Skeletal muscle cell (primary cell): Measurements from ENCODE around the gene RASSF4.

Experiments used
- DNase-seq: peaks from one replicate; pipeline ENCODE4 v3.0.0-alpha.2; 2010; ENCODE audit warnings: low read depth
- H3K4me3 ChIP-seq: 2 replicates; pipeline ENCODE4 v1.5.1; 2011; ENCODE audit warnings: low read depth, mild to moderate bottlenecking, control low read depth, low read length, moderate library complexity

RASSF4 gene

GRCh38 chr10:44926751-44927351 lies 32.8 kb upstream of the RASSF4 start:
- DNase-seq, result no peak
- no peak overlapping the region for H3K4me3 ChIP-seq

DNA sequence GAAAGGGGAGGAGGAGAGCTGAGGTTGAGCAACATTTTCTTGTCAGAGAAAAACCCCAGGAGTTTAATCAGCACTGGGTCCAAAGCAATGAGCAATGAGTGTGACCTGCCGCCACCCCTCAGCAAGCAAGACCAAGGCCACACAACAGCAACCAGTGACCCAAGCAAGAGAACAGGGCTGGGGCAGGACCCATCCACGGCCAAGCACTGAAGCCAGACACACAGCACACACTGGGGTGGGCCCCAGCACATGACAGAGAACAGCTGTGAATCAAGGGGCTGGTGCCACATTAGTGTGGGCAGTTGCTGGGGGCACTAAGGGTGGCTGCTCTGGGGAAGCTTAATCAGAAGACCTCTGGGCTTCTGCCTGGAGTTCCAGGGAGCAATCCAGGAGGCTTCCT lies 32.2 kb upstream of the RASSF4 start:
- no peak overlapping the region for H3K4me3 ChIP-seq
- no peak for DNase-seq

GRCh38 chr10:44928462-44928861 lies 31.1 kb upstream of the RASSF4 start:
- H3K4me3 ChIP-seq, result no peak overlapping the region
- no peak for DNase-seq

GRCh38 chr10:44929356-44930255 lies 30.0 kb upstream of the RASSF4 start:
- H3K4me3 ChIP-seq, result no peak overlapping the region
- DNase-seq, result no peak

DNA sequence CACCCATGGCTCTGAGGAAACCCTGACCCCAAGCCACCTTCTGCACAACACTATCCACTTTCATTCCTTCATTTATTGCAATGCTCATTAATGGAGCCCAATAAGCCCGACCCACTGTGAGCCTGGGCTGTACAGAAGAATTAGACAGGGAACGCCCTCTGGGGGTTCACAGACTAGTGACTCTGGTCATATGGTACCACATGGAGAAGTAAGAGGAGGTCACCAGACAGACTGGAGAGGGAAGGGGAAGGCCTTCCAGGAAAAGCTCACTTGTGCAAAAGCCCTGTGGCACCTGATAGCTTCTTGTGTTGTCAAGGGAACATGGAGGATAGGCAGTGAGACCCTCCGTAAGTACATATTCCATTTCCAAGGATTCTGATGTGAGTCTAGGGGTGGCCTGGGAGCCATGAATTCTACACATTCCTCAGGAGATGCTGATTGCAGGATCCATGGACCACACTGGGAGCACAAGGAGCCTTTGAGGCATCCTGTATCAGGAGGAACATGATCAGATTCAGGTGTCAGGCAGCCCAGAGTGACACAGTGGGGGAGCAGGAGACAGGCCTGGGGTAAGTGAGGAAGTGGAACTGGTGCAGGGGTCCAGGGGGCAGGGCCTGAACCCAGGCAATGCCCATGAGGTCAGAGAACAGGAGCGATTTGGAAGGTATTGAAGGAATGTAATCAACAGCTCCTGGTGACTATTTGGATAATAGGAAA lies 28.5 kb upstream of the RASSF4 start:
- no peak overlapping the region for H3K4me3 ChIP-seq
- no peak for DNase-seq

GRCh38 chr10:44931621-44932516 lies 27.7 kb upstream of the RASSF4 start:
- no peak for DNase-seq
- H3K4me3 ChIP-seq, result no peak overlapping the region

DNA sequence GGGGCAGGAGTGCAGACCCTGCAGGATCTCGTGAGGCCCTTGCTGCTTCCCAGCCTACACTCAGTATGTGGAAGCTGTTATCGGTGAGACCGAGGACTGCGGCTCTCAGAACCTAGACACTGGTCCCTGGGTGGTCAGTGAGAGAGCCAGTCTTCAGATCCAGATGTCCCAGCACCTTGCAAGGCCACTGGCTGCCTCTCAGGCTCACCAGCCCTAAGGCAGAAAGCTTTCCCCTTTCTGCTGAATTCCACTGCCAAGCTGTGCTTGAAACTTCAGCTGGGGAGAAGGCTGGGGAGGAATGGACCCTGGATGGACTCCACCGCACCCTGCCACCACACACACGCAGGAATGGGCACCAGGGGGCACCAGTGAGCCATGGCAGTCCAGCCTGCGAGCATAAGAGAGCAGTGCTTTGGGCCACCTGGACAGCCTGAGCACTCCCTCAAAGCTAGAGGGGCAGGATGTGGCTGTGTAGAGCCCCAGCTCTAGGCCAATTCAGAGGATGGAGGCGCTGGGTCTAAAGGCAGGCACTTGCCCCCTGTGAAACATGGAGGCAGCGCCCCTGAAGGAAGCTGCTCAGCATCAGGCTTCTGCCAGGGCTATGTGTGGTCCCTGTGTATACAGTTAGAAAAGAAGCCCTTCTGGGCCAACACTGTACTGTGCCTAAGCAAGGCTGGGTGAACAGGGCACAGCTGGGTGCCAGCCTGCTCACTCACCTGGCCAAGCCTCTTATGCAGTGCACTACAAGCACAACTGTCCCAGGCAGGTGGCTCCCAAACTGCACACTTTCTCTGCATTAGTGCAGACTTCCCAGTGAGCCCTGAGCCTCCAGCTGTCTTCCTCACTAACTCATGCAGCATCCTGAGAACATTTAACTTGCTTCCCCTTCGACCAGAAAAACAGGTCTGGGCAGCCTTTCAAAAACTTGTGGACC lies 26.8 kb upstream of the RASSF4 start:
- DNase-seq, result no peak

GRCh38 chr10:44933451-44934321 lies 25.9 kb upstream of the RASSF4 start:
- DNase-seq, result no peak
- H3K4me3 ChIP-seq, result no peak overlapping the region

More for the DNA sequence above, 26.8 kb upstream of the RASSF4 start:
- H3K4me3 ChIP-seq, result no peak overlapping the region

DNA sequence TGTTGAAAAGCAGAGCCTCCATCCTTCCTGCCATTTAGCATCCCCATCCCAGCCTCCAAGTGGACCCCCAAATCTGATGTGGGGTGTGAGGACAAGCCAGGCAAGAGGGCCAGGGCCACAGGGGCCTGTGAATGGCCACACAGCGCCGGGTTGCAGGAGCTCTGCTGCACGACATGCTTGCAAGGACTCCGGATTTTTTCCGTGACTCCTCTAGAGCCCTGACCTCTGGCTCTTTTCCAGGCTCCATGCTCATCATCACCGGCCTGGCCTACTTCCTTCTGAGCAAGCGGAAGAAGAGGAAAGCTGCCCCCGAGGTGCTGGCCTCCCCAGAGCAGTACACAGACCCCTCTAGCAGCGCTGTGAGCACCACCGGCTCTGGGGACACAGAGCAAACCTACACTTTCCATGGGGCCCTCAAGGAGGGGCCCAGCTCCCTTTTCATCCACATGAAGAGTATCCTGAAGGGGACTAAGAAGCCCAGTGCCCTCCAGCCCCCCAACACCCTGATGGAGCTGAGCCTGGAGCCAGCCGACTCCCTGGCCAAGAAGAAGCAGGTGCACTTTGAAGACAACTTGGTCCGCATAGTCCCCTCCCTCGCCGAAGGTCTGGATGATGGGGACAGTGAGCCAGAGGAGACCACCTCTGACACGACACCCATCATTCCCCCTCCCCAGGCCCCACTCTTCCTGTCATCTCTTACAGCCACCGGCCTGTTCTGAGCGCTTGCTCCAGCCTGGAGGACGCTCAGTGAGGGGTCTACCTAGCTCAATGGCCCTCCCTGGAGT lies 25.0 kb upstream of the RASSF4 start:
- H3K4me3 ChIP-seq, result no peak overlapping the region
- no peak for DNase-seq

GRCh38 chr10:44935201-44935965 lies 24.2 kb upstream of the RASSF4 start:
- H3K4me3 ChIP-seq, result no peak overlapping the region

DNA sequence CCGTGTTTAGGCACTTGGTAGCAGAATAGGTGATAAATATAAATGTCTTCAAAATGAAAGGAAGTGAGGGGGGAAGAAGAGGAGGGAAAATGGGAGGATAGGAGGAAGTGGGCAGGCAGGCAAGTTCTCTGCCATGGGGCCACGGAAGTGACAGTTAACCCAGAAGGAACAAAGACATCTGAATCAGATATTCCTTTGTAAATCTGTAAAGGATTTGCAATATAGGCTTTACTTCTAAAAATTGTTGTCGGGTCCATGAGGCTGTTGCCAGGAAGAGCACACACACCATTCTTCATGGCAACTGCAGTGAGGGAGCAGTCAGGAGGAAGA lies 23.7 kb upstream of the RASSF4 start:
- no peak for DNase-seq
- no peak overlapping the region for H3K4me3 ChIP-seq

More at GRCh38 chr10:44935201-44935965, 24.2 kb upstream of the RASSF4 start:
- peak; percentile 65 for DNase-seq

GRCh38 chr10:44936314-44936975 lies 23.2 kb upstream of the RASSF4 start:
- DNase-seq, result no peak
- no peak overlapping the region for H3K4me3 ChIP-seq

DNA sequence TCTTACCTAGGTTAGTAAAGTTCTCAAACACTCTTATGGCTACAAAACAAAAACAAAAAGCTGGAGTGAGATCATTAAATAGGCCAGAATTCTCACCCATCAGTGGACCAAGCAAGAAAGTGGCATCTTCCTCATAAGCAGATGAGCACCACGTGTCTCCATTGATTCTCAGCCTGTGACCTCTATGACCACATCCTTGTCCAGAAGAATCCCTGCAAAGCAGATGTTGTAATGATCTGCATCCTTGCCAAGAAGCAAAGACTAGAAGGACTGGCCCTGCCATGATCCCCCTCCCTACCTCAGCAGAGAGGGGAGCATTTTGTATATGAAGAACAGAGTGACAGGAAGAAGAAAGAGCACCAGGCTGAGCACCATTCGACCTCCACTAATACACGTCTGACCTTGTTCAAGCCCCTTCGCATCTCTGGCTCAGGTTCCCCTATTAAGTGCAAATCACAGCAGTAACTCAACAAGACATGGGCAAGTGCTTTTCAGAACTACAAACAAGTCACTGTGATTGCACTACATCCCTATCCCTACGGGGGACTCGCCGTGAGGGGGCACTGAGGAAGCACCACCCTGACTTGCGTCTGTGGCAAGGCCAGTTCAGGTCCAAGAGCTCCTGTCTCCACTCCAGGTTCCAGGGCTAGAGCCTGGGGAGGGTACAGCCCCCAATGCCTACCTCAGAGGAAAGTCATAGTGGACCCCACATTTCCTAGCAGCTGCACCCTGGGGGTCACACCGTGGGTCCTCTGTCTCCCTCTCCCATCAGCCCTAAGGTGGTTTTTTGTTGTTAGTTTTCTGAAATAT lies 22.2 kb upstream of the RASSF4 start:
- no peak overlapping the region for H3K4me3 ChIP-seq
- DNase-seq, result no peak

DNA sequence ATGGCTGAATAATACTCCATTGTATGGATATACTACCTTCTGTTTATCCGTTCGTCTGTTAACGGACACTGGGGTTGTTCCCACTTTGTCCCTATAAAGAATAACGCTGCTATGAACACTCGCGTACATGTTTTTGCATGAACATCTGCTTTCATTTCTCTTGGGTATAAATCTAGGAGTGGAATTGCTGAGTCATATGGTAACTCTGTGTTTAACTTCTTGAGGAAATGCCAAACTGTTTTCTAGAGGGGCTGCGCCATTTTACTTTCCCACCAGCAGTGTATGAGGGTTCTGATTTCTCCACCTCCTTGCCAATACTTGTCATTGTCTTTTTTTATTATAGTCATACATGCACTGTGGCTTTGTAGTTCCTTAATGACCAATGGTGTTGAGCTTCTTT lies 20.6 kb upstream of the RASSF4 start:
- H3K4me3 ChIP-seq, result no peak overlapping the region
- no peak for DNase-seq
